Body of pancreas (tissue), 4 donors: ENCODE results near the gene PKD2.

ENCODE experiments used
- POLR2A ChIP-seq, 3 donors: fragments of 450-650 bp; IDR thresholded peaks; one replicate each; pipeline ENCODE4 v1.6.1; 2016; ENCODE audit warnings: antibody characterized with exemption in 3 of 3, mild to moderate bottlenecking in 2 of 3
- TF ChIP-seq, protein P1 (sequence below), 7 experiments: fragments of 450-650 bp in 4 of 7; fragments of 200-600 bp in 3 of 7; sonication (generic) in 3 of 7; IDR thresholded peaks; one replicate each; pipeline ENCODE4 v1.5.1; 2016 to 2019; ENCODE audit warnings: antibody characterized with exemption in 7 of 7

DNA sequence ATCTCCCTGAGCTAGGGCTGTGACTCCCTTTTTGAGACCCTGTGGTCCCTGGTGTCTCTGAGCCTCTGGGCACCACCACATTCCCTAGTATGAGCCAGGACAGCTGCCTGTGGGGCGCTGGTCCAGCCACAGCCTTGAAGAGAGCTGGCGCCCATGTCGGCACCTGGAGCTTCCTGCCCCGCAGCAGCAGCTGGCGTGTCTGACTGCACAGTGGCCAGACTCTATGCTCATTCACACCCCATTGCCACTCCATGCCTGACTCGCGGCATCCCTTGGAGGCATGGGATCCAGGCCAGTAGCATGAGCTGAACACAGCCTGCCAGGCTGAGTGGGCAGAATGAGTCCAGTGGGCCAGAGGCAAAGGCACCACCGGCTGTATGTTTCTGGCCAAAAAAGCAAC is 40.2 kb upstream of the PKD2 start:
- no peak for TF ChIP-seq POLR2A (IDR thresholded peaks at IDR 0.05)
- TF ChIP-seq, protein P1, sequence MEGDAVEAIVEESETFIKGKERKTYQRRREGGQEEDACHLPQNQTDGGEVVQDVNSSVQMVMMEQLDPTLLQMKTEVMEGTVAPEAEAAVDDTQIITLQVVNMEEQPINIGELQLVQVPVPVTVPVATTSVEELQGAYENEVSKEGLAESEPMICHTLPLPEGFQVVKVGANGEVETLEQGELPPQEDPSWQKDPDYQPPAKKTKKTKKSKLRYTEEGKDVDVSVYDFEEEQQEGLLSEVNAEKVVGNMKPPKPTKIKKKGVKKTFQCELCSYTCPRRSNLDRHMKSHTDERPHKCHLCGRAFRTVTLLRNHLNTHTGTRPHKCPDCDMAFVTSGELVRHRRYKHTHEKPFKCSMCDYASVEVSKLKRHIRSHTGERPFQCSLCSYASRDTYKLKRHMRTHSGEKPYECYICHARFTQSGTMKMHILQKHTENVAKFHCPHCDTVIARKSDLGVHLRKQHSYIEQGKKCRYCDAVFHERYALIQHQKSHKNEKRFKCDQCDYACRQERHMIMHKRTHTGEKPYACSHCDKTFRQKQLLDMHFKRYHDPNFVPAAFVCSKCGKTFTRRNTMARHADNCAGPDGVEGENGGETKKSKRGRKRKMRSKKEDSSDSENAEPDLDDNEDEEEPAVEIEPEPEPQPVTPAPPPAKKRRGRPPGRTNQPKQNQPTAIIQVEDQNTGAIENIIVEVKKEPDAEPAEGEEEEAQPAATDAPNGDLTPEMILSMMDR (IDR thresholded peaks at IDR 0.05), result no peak
